Liver (tissue), 9 donors: ENCODE results near the gene SPAST. TPM values are rescaled to one million over a fixed set of nuclear protein-coding genes. Genes with fewer than 3 reads are reported as not detected.

ENCODE experiments used
- DNase-seq: peaks from one replicate; pipeline ENCODE4 v3.0.0-alpha.2; 2017; ENCODE audit warnings: low spot score
- H3K27ac ChIP-seq, 2 donors: one replicate each; pipeline ENCODE4 v1.7.0; 2013; ENCODE audit warnings: inconsistent platforms in 2 of 2, low read length in 2 of 2, control low read depth in 1 of 2, low read depth in 1 of 2, mild to moderate bottlenecking in 1 of 2
- H3K27me3 ChIP-seq, 4 donors: one replicate each; pipeline versions ENCODE4 v1.6.1 to v1.7.0; 2013; ENCODE audit warnings: low read length in 3 of 4, inconsistent platforms in 1 of 4, mild to moderate bottlenecking in 1 of 4, moderate library complexity in 1 of 4; ENCODE audit not compliant: control insufficient read depth in 4 of 4, insufficient read depth in 4 of 4
- H3K36me3 ChIP-seq, 4 donors: one replicate each; pipeline versions ENCODE4 v1.6.1 to v1.7.0; 2013; ENCODE audit warnings: low read length in 3 of 4, mild to moderate bottlenecking in 3 of 4, low read depth in 1 of 4, moderate library complexity in 1 of 4; ENCODE audit not compliant: control insufficient read depth in 4 of 4, insufficient read depth in 3 of 4
- H3K4me1 ChIP-seq, 4 donors: one replicate each; pipeline versions ENCODE4 v1.6.1 to v1.7.0; 2013; ENCODE audit warnings: low read length in 3 of 4, mild to moderate bottlenecking in 3 of 4, moderate library complexity in 1 of 4; ENCODE audit not compliant: control insufficient read depth in 4 of 4, insufficient read depth in 4 of 4
- H3K4me3 ChIP-seq, 3 donors: one replicate each; pipeline versions ENCODE4 v1.6.1 to v1.7.0; 2013; ENCODE audit warnings: low read length in 3 of 3, control low read depth in 1 of 3, low read depth in 1 of 3, mild to moderate bottlenecking in 1 of 3
- H3K9ac ChIP-seq, 2 donors: one replicate each; pipeline ENCODE4 v1.7.0; 2013; ENCODE audit warnings: low read length in 2 of 2, mild to moderate bottlenecking in 2 of 2, moderate library complexity in 2 of 2, control low read depth in 1 of 2, low read depth in 1 of 2
- H3K9me3 ChIP-seq, 4 donors: one replicate each; pipeline versions ENCODE4 v1.6.1 to v1.7.0; 2013; ENCODE audit warnings: low read length in 3 of 4; ENCODE audit not compliant: control insufficient read depth in 4 of 4
- ATF3 ChIP-seq: IDR thresholded peaks from 2 replicates; pipeline ENCODE4 v1.6.1; 2016; ENCODE audit warnings: antibody characterized with exemption
- CTCF ChIP-seq: fragments of 150-350 bp; IDR thresholded peaks from 2 replicates; pipeline ENCODE4 v1.5.1; 2017; ENCODE audit warnings: improper control_type of control experiment, low read depth, low read length; ENCODE audit not compliant: missing input control
- EGR1 ChIP-seq, 2 donors: IDR thresholded peaks; 2 replicates each; pipeline ENCODE4 v1.6.1; 2016 to 2018; ENCODE audit warnings: antibody characterized with exemption in 2 of 2, low read depth in 2 of 2
- FOXA1 ChIP-seq: IDR thresholded peaks from 2 replicates; pipeline ENCODE4 v1.6.1; 2016; ENCODE audit warnings: antibody characterized with exemption
- FOXA2 ChIP-seq: IDR thresholded peaks from 2 replicates; pipeline ENCODE4 v1.6.1; 2016; ENCODE audit warnings: antibody characterized with exemption
- GABPA ChIP-seq, 2 donors: IDR thresholded peaks in 1 of 2; conservative IDR thresholded peaks in 1 of 2; 2 replicates each; pipeline ENCODE4 v1.6.1; 2016; ENCODE audit warnings: antibody characterized with exemption in 2 of 2, mild to moderate bottlenecking in 1 of 2, moderate library complexity in 1 of 2
- HNF4A ChIP-seq, 2 donors: conservative IDR thresholded peaks; 2 replicates each; pipeline ENCODE4 v1.6.1; 2016; ENCODE audit warnings: antibody characterized with exemption in 2 of 2, mild to moderate bottlenecking in 2 of 2
- HNF4G ChIP-seq: IDR thresholded peaks from 2 replicates; pipeline ENCODE4 v1.6.1; 2016; ENCODE audit warnings: antibody characterized with exemption
- JUND ChIP-seq, 2 donors: IDR thresholded peaks; 2 replicates each; pipeline ENCODE4 v1.6.1; 2016; ENCODE audit warnings: antibody characterized with exemption in 2 of 2
- MAX ChIP-seq: IDR thresholded peaks from 2 replicates; pipeline ENCODE4 v1.6.1; 2016; ENCODE audit warnings: antibody characterized with exemption
- NR2F2 ChIP-seq: IDR thresholded peaks from 2 replicates; pipeline ENCODE4 v1.6.1; 2016; ENCODE audit warnings: antibody characterized with exemption
- RAD21 ChIP-seq, 2 donors: IDR thresholded peaks; 2 replicates each; pipeline ENCODE4 v1.6.1; 2016; ENCODE audit warnings: antibody characterized with exemption in 2 of 2, mild to moderate bottlenecking in 2 of 2
- REST ChIP-seq: IDR thresholded peaks from 2 replicates; pipeline ENCODE4 v1.6.1; 2016; ENCODE audit warnings: antibody characterized with exemption, mild to moderate bottlenecking
- RXRA ChIP-seq, 2 donors: IDR thresholded peaks; 2 replicates each; pipeline ENCODE4 v1.6.1; 2017 to 2018; ENCODE audit warnings: antibody characterized with exemption in 2 of 2, mild to moderate bottlenecking in 1 of 2
- SP1 ChIP-seq: IDR thresholded peaks from 2 replicates; pipeline ENCODE4 v1.6.1; 2018; ENCODE audit warnings: antibody characterized with exemption, mild to moderate bottlenecking
- TAF1 ChIP-seq: conservative IDR thresholded peaks from 2 replicates; pipeline ENCODE4 v1.6.1; 2016; ENCODE audit warnings: antibody characterized with exemption, mild to moderate bottlenecking
- YY1 ChIP-seq: IDR thresholded peaks from 2 replicates; pipeline ENCODE4 v1.6.1; 2016; ENCODE audit warnings: antibody characterized with exemption, mild to moderate bottlenecking
- ZBTB33 ChIP-seq: IDR thresholded peaks from 2 replicates; pipeline ENCODE4 v1.6.1; 2016; ENCODE audit warnings: antibody characterized with exemption
- WGBS: extraction: QIAGEN DNeasy Blood & Tissue Kit; methylation state at CpG from one replicate; pipeline ENCODE4 v1.1.7; 2013; 5-methylcytosine and 5-hydroxymethylcytosine counted together
- polyA plus RNA-seq, 2 donors: library from polyadenylated mRNA; stranded (reverse) in 1 of 2; unstranded in 1 of 2; fragments of 200-250 nt in 1 of 2; fragments of >200 nt in 1 of 2; fragmentation: Nextera tagmentation in 1 of 2; extraction: Ambion mirVana in 1 of 2; gene quantifications; one replicate each; pipeline versions ENCODE4 v1.2.1 to v1.2.3, GENCODE V29; 2013 to 2015
- total RNA-seq, 2 donors: library from RNA; depleted of rRNA; stranded (reverse); fragments of >200 nt; gene quantifications; one replicate each; pipeline ENCODE4 v1.2.3, GENCODE V29; 2014
- donor health status: healthy.
- donor health status: healthy.
- donor health status: healthy.
- donor health status: healthy.
- donor health status: healthy.

SPAST gene
- total and polyA plus RNA-seq, 4 donors, result 3.2 to 16.8 (median 7.7) TPM

GRCh38 chr2:32043561-32043960 lies 19.8 kb upstream of the SPAST start:
- Histone ChIP-seq H3K9ac (no peak overlapping the region), H3K4me3 (no peak overlapping the region), H3K4me1 (peaks cover 5 to 10% (median 9%) of the 10 kb centered on the region in 4 donors), H3K27me3 (no peaks in the 10 kb centered on the region), H3K36me3 (no peaks in the 10 kb centered on the region), H3K9me3 (no peaks in the 10 kb centered on the region), H3K27ac (no peak overlapping the region)
- no peak for TF ChIP-seq JUND (IDR thresholded peaks at IDR 0.05)
- no peak for TF ChIP-seq HNF4A (conservative IDR thresholded peaks at IDR 0.05)
- TF ChIP-seq YY1, result no peak
- TF ChIP-seq NR2F2, result no peak
- no peak for TF ChIP-seq FOXA2
- TF ChIP-seq RAD21 (IDR thresholded peaks at IDR 0.05), result no peak
- TF ChIP-seq EGR1 (IDR thresholded peaks at IDR 0.05; ENCODE audit: low read depth in 2 of 2), result no peak
- TF ChIP-seq RXRA (IDR thresholded peaks at IDR 0.05), result no peak
- TF ChIP-seq CTCF, result no peak
- TF ChIP-seq HNF4G, result no peak
- no peak for TF ChIP-seq FOXA1
- no peak for TF ChIP-seq SP1
- no peak for TF ChIP-seq GABPA (IDR thresholded peaks at IDR 0.05 in 1 of 2, conservative IDR thresholded peaks at IDR 0.05 in 1 of 2)
- no peak for TF ChIP-seq ZBTB33
- no peak for TF ChIP-seq TAF1
- DNase-seq, result no peak
- 80% methylated on average over 7 of the region's 7 CpGs for whole genome bisulfite sequencing

GRCh38 chr2:32051836-32052439 lies 11.4 kb upstream of the SPAST start:
- no peak overlapping the region for H3K27ac ChIP-seq
- H3K4me3 ChIP-seq, result no peak overlapping the region
- H3K36me3 ChIP-seq, result no peaks in the 10 kb centered on the region
- no peaks in the 10 kb centered on the region for H3K4me1 ChIP-seq
- no peak for TF ChIP-seq GABPA (IDR thresholded peaks at IDR 0.05 in 1 of 2, conservative IDR thresholded peaks at IDR 0.05 in 1 of 2)
- TF ChIP-seq REST, result no peak
- no peak for TF ChIP-seq FOXA2
- TF ChIP-seq MAX, result no peak
- no peak for TF ChIP-seq EGR1 (IDR thresholded peaks at IDR 0.05; ENCODE audit: low read depth in 2 of 2)
- no peak for TF ChIP-seq RXRA (IDR thresholded peaks at IDR 0.05)
- no peak for TF ChIP-seq RAD21 (IDR thresholded peaks at IDR 0.05)
- no peak for TF ChIP-seq NR2F2
- no peak for TF ChIP-seq ATF3
- TF ChIP-seq YY1, result no peak
- no peak for TF ChIP-seq HNF4G
- no peak for TF ChIP-seq SP1
- no peak for TF ChIP-seq JUND (IDR thresholded peaks at IDR 0.05)
- TF ChIP-seq TAF1, result no peak
- no peak for TF ChIP-seq FOXA1
- TF ChIP-seq HNF4A (conservative IDR thresholded peaks at IDR 0.05), result no peak
- TF ChIP-seq ZBTB33, result no peak
- no peak for TF ChIP-seq CTCF
- no peak for DNase-seq
- H3K27me3 ChIP-seq, result no peaks in the 10 kb centered on the region
- WGBS, result 96% methylated on average over 11 of the region's 11 CpGs
- H3K9ac ChIP-seq, result no peak overlapping the region
- no peaks in the 10 kb centered on the region for H3K9me3 ChIP-seq
